ENCODE measurements around the gene NEK10.

Gene NEK10

GRCh38 chr3:27165321-27165721 lies 203.9 kb downstream of the NEK10 start:
- DNase-seq = no peak

GRCh38 chr3:27160779-27161287 lies 208.3 kb downstream of the NEK10 start:
- no peak for DNase-seq

- no peak for DNase-seq
These were observed 209.0 kb downstream of the NEK10 start for GRCh38 chr3:27160146-27160545.

GRCh38 chr3:27147215-27147614 lies 222.0 kb downstream of the NEK10 start:
- DNase-seq = peak; percentile 53

GRCh38 chr3:27146786-27147185 lies 222.4 kb downstream of the NEK10 start:
- no peak for DNase-seq

GRCh38 chr3:27145719-27146118 lies 223.5 kb downstream of the NEK10 start:
- no peak for DNase-seq

- DNase-seq = no peak
These were observed 227.5 kb downstream of the NEK10 start for GRCh38 chr3:27141668-27142067.

- DNase-seq = no peak
These were observed 230.6 kb downstream of the NEK10 start for GRCh38 chr3:27138562-27138961.

- no peak for DNase-seq
These were observed 231.2 kb downstream of the NEK10 start for GRCh38 chr3:27138005-27138404.

GRCh38 chr3:27134171-27134796 lies 234.9 kb downstream of the NEK10 start:
- DNase-seq = peak; percentile 26

GRCh38 chr3:27133060-27133459 lies 236.1 kb downstream of the NEK10 start:
- no peak for DNase-seq

GRCh38 chr3:27130796-27131195 lies 238.4 kb downstream of the NEK10 start:
- DNase-seq = no peak

GRCh38 chr3:27127879-27128278 lies 241.3 kb downstream of the NEK10 start:
- DNase-seq = no peak

GRCh38 chr3:27127195-27127594 lies 242.0 kb downstream of the NEK10 start:
- no peak for DNase-seq

GRCh38 chr3:27125821-27126501 lies 243.2 kb downstream of the NEK10 start:
- DNase-seq = no peak

- no peak for DNase-seq
These were observed 249.5 kb downstream of the NEK10 start for GRCh38 chr3:27119639-27120038.

- DNase-seq = no peak
These were observed 253.8 kb downstream of the NEK10 start for GRCh38 chr3:27115352-27115751.

- no peak for DNase-seq
These were observed 254.5 kb downstream of the NEK10 start for GRCh38 chr3:27114684-27115083.

- no peak for DNase-seq
These were observed 255.1 kb downstream of the NEK10 start for GRCh38 chr3:27114129-27114528.

GRCh38 chr3:27110020-27110419 lies 259.2 kb downstream of the NEK10 start:
- DNase-seq = no peak

- DNase-seq = no peak
These were observed 260.9 kb downstream of the NEK10 start for GRCh38 chr3:27108322-27108721.

GRCh38 chr3:27105904-27106303 lies 263.3 kb downstream of the NEK10 start:
- DNase-seq = no peak

GRCh38 chr3:27097182-27097581 lies 272.0 kb downstream of the NEK10 start:
- no peak for DNase-seq

- DNase-seq = no peak
These were observed 273.5 kb downstream of the NEK10 start for GRCh38 chr3:27095553-27096222.

Data from NCI-H226 (cell line).